H1 (cell line): ENCODE data around the gene ARHGAP24. TPM values are rescaled to one million over a fixed set of nuclear protein-coding genes. Genes with fewer than 3 reads are reported as not detected.

Experiments used
- CTCF ChIA-PET: fragments of 300-600 bp; sonication (Branson Sonifier 250); formaldehyde crosslinking; loops from one replicate; lab custom pipeline; 2021; ENCODE audit not compliant: partially characterized antibody; lab: Charles Lee
- POLR2A ChIA-PET: fragments of 300-600 bp; sonication (Branson Sonifier 250); formaldehyde crosslinking; loops from one replicate; lab custom pipeline; 2021; ENCODE audit warnings: inconsistent platforms; ENCODE audit not compliant: partially characterized antibody; lab: Charles Lee
- DNase-seq, 2 experiments: peaks; one replicate each; pipeline versions ENCODE4 v3.0.0 to v3.0.0-alpha.2; 2010 to 2022; ENCODE audit warnings: low spot score in 2 of 2, low read depth in 1 of 2, mixed read lengths in 1 of 2
- FAIRE-seq: peaks from 2 replicates; lab custom pipeline; 2011; peaks lifted over from hg19 to GRCh38; lab: Jason Lieb, UNC
- H2AFZ ChIP-seq: 2 replicates; pipeline ENCODE4 v1.8.1; 2012; ENCODE audit warnings: low read length, inconsistent platforms
- H2AK5ac ChIP-seq: 2 replicates; pipeline ENCODE4 v1.6.1; 2013; ENCODE audit warnings: low read depth, low read length
- H2BK120ac ChIP-seq: replicated peaks from 2 replicates; pipeline ENCODE3; 2013; ENCODE audit warnings: low read depth, low read length, inconsistent platforms
- H2BK12ac ChIP-seq: 2 replicates; pipeline ENCODE4 v1.6.1; 2013; ENCODE audit warnings: low read depth, low read length
- H2BK15ac ChIP-seq: 2 replicates; pipeline ENCODE4 v1.6.1; 2013; ENCODE audit warnings: low read length
- H2BK20ac ChIP-seq: 2 replicates; pipeline ENCODE4 v1.6.1; 2013; ENCODE audit warnings: low read length
- H2BK5ac ChIP-seq: 2 replicates; pipeline ENCODE4 v1.6.1; 2013; ENCODE audit warnings: low read depth, low read length
- H3K14ac ChIP-seq: 2 replicates; pipeline ENCODE4 v1.6.1; 2013; ENCODE audit warnings: inconsistent platforms; ENCODE audit not compliant: insufficient read length
- H3K18ac ChIP-seq: 2 replicates; pipeline ENCODE4 v1.6.1; 2013; ENCODE audit warnings: low read length; ENCODE audit errors: extremely low read depth
- H3K23ac ChIP-seq: 2 replicates; pipeline ENCODE4 v1.6.1; 2013; ENCODE audit warnings: inconsistent platforms; ENCODE audit not compliant: insufficient read length
- H3K23me2 ChIP-seq: 2 replicates; pipeline ENCODE4 v1.6.1; 2013; ENCODE audit warnings: low read depth, low read length
- H3K27ac ChIP-seq: 2 replicates; pipeline ENCODE4 v1.6.1; 2011; ENCODE audit warnings: low read depth, low read length, inconsistent platforms
- H3K27me3 ChIP-seq, 4 experiments: replicated peaks in 1 of 4; 1 replicate in 1 of 4; 2 replicates in 3 of 4; pipeline versions ENCODE4 v1.6.1 to v1.8.1; 2011 to 2013; ENCODE audit warnings: low read length in 3 of 4, mild to moderate bottlenecking in 3 of 4, inconsistent platforms in 2 of 4, mixed read lengths in 2 of 4, moderate library complexity in 1 of 4; ENCODE audit not compliant: control insufficient read depth in 3 of 4, insufficient read depth in 3 of 4; ENCODE audit errors: extremely low read depth in 1 of 4
- H3K36me3 ChIP-seq, 4 experiments: 2 replicates each; pipeline versions ENCODE4 v1.6.1 to v1.8.1; 2011 to 2013; ENCODE audit warnings: mild to moderate bottlenecking in 4 of 4, low read length in 3 of 4, moderate library complexity in 2 of 4, control low read depth in 1 of 4, inconsistent platforms in 1 of 4; ENCODE audit not compliant: insufficient read depth in 4 of 4, control insufficient read depth in 2 of 4
- H3K4ac ChIP-seq: replicated peaks from 2 replicates; pipeline ENCODE3; 2013; ENCODE audit warnings: low read length, low read depth, mixed read lengths, inconsistent platforms; ENCODE audit not compliant: insufficient read length
- H3K4me1 ChIP-seq, 4 experiments: replicated peaks in 1 of 4; 1 replicate in 1 of 4; 2 replicates in 3 of 4; pipeline versions ENCODE4 v1.6.1 to v1.8.1; 2011 to 2013; ENCODE audit warnings: low read length in 3 of 4, inconsistent platforms in 2 of 4, mixed read lengths in 1 of 4; ENCODE audit not compliant: insufficient read depth in 4 of 4, control insufficient read depth in 3 of 4
- H3K4me2 ChIP-seq, 2 experiments: 2 replicates each; pipeline versions ENCODE4 v1.6.1 to v1.8.1; 2011 to 2013; ENCODE audit warnings: low read depth in 2 of 2, low read length in 2 of 2, control low read depth in 1 of 2, inconsistent platforms in 1 of 2, mild to moderate bottlenecking in 1 of 2; ENCODE audit not compliant: insufficient read depth in 1 of 2
- H3K4me3 ChIP-seq, 4 experiments: fragments of 200-600, 300-600 bp in 1 of 4; sonication (generic), shearing (Covaris generic), sonication (Bioruptor Twin) in 1 of 4; 2 replicates each; pipeline versions ENCODE4 v1.5.1 to v1.8.1; 2011 to 2016; ENCODE audit warnings: low read length in 4 of 4, low read depth in 3 of 4, control low read depth in 2 of 4, inconsistent platforms in 2 of 4, mild to moderate bottlenecking in 2 of 4, mixed read lengths in 1 of 4, moderate library complexity in 1 of 4; ENCODE audit not compliant: insufficient read depth in 2 of 4; ENCODE audit errors: extremely low read depth in 1 of 4
- H3K56ac ChIP-seq: replicated peaks from 2 replicates; pipeline ENCODE3; 2013; ENCODE audit warnings: low read depth, mild to moderate bottlenecking, mixed read lengths, low read length, inconsistent platforms; ENCODE audit not compliant: insufficient read length
- H3K79me1 ChIP-seq: 2 replicates; pipeline ENCODE4 v1.6.1; 2013; ENCODE audit warnings: low read depth, low read length, control low read depth
- H3K79me2 ChIP-seq, 2 experiments: 2 replicates each; pipeline versions ENCODE4 v1.6.1 to v1.8.1; 2012 to 2013; ENCODE audit warnings: low read length in 2 of 2, mild to moderate bottlenecking in 2 of 2, inconsistent platforms in 1 of 2; ENCODE audit not compliant: insufficient read depth in 2 of 2, control insufficient read depth in 1 of 2
- H3K9ac ChIP-seq, 4 experiments: replicated peaks in 1 of 4; 1 replicate in 1 of 4; 2 replicates in 3 of 4; pipeline versions ENCODE4 v1.6.1 to v1.8.1; 2011 to 2013; ENCODE audit warnings: low read depth in 3 of 4, low read length in 3 of 4, control low read depth in 2 of 4, mild to moderate bottlenecking in 2 of 4, moderate library complexity in 2 of 4, inconsistent platforms in 1 of 4; ENCODE audit errors: extremely low read depth in 1 of 4
- H3K9me3 ChIP-seq, 2 experiments: 2 replicates each; pipeline versions ENCODE4 v1.6.1 to v1.8.1; 2012 to 2013; ENCODE audit warnings: mild to moderate bottlenecking in 2 of 2, moderate library complexity in 2 of 2, control low read depth in 1 of 2, inconsistent platforms in 1 of 2, low read depth in 1 of 2, low read length in 1 of 2, mixed read lengths in 1 of 2; ENCODE audit not compliant: insufficient read depth in 2 of 2
- H4K20me1 ChIP-seq, 2 experiments: replicated peaks in 1 of 2; 2 replicates each; pipeline versions ENCODE3 to v1.8.1; 2011 to 2013; ENCODE audit warnings: inconsistent platforms in 2 of 2, low read length in 2 of 2, mild to moderate bottlenecking in 1 of 2; ENCODE audit not compliant: insufficient read depth in 2 of 2, control insufficient read depth in 1 of 2
- H4K5ac ChIP-seq: 2 replicates; pipeline ENCODE4 v1.6.1; 2013; ENCODE audit warnings: low read length, low read depth, mixed read lengths, inconsistent platforms; ENCODE audit not compliant: insufficient read length
- H4K8ac ChIP-seq: 2 replicates; pipeline ENCODE4 v1.8.0; 2013; ENCODE audit warnings: mild to moderate bottlenecking, moderate library complexity, low read length, inconsistent platforms; ENCODE audit not compliant: insufficient read depth; ENCODE audit errors: extremely low read depth
- H4K91ac ChIP-seq: replicated peaks from 2 replicates; pipeline ENCODE3; 2013; ENCODE audit warnings: low read length, mixed read lengths, inconsistent platforms; ENCODE audit not compliant: insufficient read length
- EGR1 ChIP-seq: IDR thresholded peaks from 2 replicates; pipeline ENCODE4 v1.6.1; 2011; ENCODE audit warnings: low read depth, low read length, borderline replicate concordance
- JUN ChIP-seq: IDR thresholded peaks from 2 replicates; pipeline ENCODE4 v1.6.1; 2011; ENCODE audit warnings: low read depth, mild to moderate bottlenecking, improper control_type of control experiment, low read length
- KDM1A ChIP-seq: fragments of 200-600, 300-600 bp; sonication (generic); IDR thresholded peaks from 2 replicates; pipeline ENCODE4 v1.7.1; 2016; ENCODE audit warnings: mild to moderate bottlenecking, low read length, borderline replicate concordance
- RAD21 ChIP-seq, 2 experiments: IDR thresholded peaks in 1 of 2; conservative IDR thresholded peaks in 1 of 2; 2 replicates each; pipeline ENCODE4 v1.6.1; 2011; ENCODE audit warnings: low read depth in 2 of 2, low read length in 2 of 2, improper control_type of control experiment in 1 of 2, inconsistent platforms in 1 of 2, mild to moderate bottlenecking in 1 of 2, moderate library complexity in 1 of 2
- SIRT6 ChIP-seq: IDR thresholded peaks from one replicate; pipeline ENCODE4 v1.7.1; 2012; ENCODE audit warnings: low read length, inconsistent platforms
- YY1 ChIP-seq: IDR thresholded peaks from 2 replicates; pipeline ENCODE4 v1.6.1; 2011; ENCODE audit warnings: low read depth, mild to moderate bottlenecking, low read length
- WGBS, 2 experiments: shearing (Covaris generic) in 1 of 2; methylation state at CpG; one replicate each; pipeline versions ENCODE4 v1.1.6 to v1.1.7; 2013 to 2015; ENCODE audit warnings: low lambda C conversion rate in 2 of 2, mixed read lengths in 2 of 2, inconsistent platforms in 1 of 2, low coverage in 1 of 2, missing lambda C conversion rate in 1 of 2; ENCODE audit not compliant: insufficient replicate concordance in 2 of 2, insufficient coverage in 1 of 2, insufficient read length in 1 of 2; ENCODE audit errors: extremely low coverage in 1 of 2, missing lambda C conversion rate in 1 of 2; 5-methylcytosine and 5-hydroxymethylcytosine counted together
- polyA plus RNA-seq, 7 experiments: library from polyadenylated mRNA; depleted of rRNA in 3 of 7; stranded (reverse) in 5 of 7; unstranded in 2 of 7; fragments of >200 nt in 5 of 7; fragments of 200-250 nt in 2 of 7; gene quantifications; 1 replicate in 5 of 7; 2 replicates in 1 of 7; 4 replicates in 1 of 7; pipeline versions ENCODE4 v1.2.1 to v1.2.3, GENCODE V29; 2011 to 2013; ENCODE audit warnings: missing spikeins in 2 of 7, mixed read lengths in 2 of 7
- total RNA-seq: library from RNA; stranded (reverse); fragmentation: NEBNext Ultra II Directional; extraction: Animal tissue kit (Norgen Biotek cat#: 25700); gene quantifications from 2 replicates; pipeline ENCODE4 v1.2.1, GENCODE V29; 2021

Gene ARHGAP24
- total and polyA plus RNA-seq, 2 of the 8 experiments (the other 6 are each of a cell fraction or from before 2014, with no cell fraction given) = 0.08 to 0.50 TPM

- Histone ChIP-seq H3K18ac (no peak overlapping the region), H2BK15ac (no peak overlapping the region), H2BK12ac (no peak overlapping the region), H2AK5ac (no peak overlapping the region), H3K23me2 (no peaks in the 10 kb centered on the region), H3K14ac (no peak overlapping the region), H4K20me1 (no peaks in the 10 kb centered on the region), H3K36me3 (no peaks in the 10 kb centered on the region), H3K9ac (no peak overlapping the region), H3K9me3 (no peaks in the 10 kb centered on the region)
- no peak for FAIRE-seq
- CTCF ChIA-PET = no interaction called here
- no peak for TF ChIP-seq EGR1
- TF ChIP-seq KDM1A = no peak
- no peak for TF ChIP-seq RAD21 (IDR thresholded peaks at IDR 0.05 in 1 of 2, conservative IDR thresholded peaks at IDR 0.05 in 1 of 2; ENCODE audit: low read depth in 2 of 2, low read length in 2 of 2)
- no peak for TF ChIP-seq JUN
- no peak for TF ChIP-seq YY1
- TF ChIP-seq SIRT6 = no peak
- TF ChIP-seq, all 59 proteins: peak for 0
- Histone ChIP-seq H3K4me1 (peaks cover 0 to 4% (median 0%) of the 10 kb centered on the region in 4 experiments; a peak in 1 of 7 replicates), H3K79me2 (no peaks in the 10 kb centered on the region), H4K8ac (no peak overlapping the region), H3K79me1 (no peaks in the 10 kb centered on the region), H3K4me2 (no peak overlapping the region), H2BK5ac (no peak overlapping the region), H3K4ac (no peak overlapping the region), H2BK20ac (no peak overlapping the region), H4K91ac (no peak overlapping the region), H3K23ac (no peak overlapping the region), H2AFZ (no peak overlapping the region), H3K27me3 (no peaks in the 10 kb centered on the region), H2BK120ac (no peak overlapping the region), H3K56ac (no peak overlapping the region), H3K27ac (no peak overlapping the region), H3K4me3 (no peak overlapping the region), H4K5ac (no peak overlapping the region)
- 98% methylated on average over 3 of the region's 3 CpGs; no CpG with 5 or more reads in 1 of the 2 experiments for WGBS, 2 experiments
- DNase-seq = no peak
- POLR2A ChIA-PET = no interaction called here
These were observed 404.6 kb downstream of the ARHGAP24 start for GRCh38 chr4:85879518-85879917.
